ENCODE results near the gene SERPINA12.

GRCh38 chr14:94535506-94535905 lies 26.2 kb upstream of the SERPINA12 start:
- TF ChIP-seq, protein P1, sequence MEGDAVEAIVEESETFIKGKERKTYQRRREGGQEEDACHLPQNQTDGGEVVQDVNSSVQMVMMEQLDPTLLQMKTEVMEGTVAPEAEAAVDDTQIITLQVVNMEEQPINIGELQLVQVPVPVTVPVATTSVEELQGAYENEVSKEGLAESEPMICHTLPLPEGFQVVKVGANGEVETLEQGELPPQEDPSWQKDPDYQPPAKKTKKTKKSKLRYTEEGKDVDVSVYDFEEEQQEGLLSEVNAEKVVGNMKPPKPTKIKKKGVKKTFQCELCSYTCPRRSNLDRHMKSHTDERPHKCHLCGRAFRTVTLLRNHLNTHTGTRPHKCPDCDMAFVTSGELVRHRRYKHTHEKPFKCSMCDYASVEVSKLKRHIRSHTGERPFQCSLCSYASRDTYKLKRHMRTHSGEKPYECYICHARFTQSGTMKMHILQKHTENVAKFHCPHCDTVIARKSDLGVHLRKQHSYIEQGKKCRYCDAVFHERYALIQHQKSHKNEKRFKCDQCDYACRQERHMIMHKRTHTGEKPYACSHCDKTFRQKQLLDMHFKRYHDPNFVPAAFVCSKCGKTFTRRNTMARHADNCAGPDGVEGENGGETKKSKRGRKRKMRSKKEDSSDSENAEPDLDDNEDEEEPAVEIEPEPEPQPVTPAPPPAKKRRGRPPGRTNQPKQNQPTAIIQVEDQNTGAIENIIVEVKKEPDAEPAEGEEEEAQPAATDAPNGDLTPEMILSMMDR (conservative IDR thresholded peaks at IDR 0.05; ENCODE audit: low read depth, low read length): no peak
- no peak for TF ChIP-seq EZH2 (IDR thresholded peaks at IDR 0.05; ENCODE audit: borderline replicate concordance, low read depth, low read length, poor library complexity, severe bottlenecking)
